HG03354 (cell line): Measurements from ENCODE around the gene GFRA3.
"Not testable (repeated sequence)": the region's sequence is repeated elsewhere in the genome, so short reads cannot be mapped to it uniquely, and the experiment has no call there.

Source experiments
- ATAC-seq: cut with Tn5 transposase; IDR thresholded peaks from one replicate; pipeline ENCODE4 v1.9.1; 2021; ENCODE audit warnings: mild to moderate bottlenecking; ENCODE audit not compliant: unreplicated experiment, poor library complexity, severe bottlenecking

GFRA3 gene

DNA sequence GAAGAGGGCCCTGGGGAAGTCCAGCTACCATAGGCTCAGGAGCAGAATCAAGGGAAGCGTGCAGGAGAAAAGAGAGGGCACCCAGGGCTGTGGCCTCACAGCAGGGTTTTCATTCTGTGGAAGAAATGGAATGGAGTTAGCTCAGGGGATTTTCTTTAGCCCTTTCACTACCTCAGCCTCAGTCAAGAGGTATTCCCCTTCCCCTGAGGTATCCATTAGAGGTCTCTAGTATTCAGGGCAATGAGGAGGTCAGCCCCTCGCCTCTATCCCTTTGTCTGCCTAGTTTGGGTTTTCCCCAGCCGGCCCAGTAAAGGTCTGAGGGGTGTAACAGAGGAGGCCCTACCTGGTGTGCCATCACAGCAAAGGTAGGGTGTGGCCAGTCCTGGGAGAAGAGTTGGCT is 21.5 kb downstream of the GFRA3 start:
- ATAC-seq = no peak

DNA sequence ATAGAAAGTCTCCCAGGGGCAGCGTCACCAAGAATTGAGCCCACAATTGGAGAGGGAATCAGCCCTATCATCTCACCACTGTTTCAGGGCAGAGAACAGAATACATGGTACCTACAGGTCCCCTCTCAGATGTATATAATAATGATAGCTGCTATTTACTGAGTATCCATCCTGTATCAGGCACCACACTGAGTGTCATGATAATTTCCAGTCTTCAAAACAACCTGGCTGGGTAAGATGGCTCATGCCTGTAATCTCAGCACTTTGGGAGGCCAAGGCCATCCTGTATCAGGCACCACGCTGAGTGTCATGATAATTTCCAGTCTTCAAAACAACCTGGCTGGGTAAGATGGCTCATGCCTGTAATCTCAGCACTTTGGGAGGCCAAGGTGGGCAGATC is 26.6 kb downstream of the GFRA3 start:
- not testable (repeated sequence) for ATAC-seq

- ATAC-seq = no peak
Observed at GRCh38 chr5:138246822-138247221, 27.6 kb downstream of the GFRA3 start.

GRCh38 chr5:138246334-138246733 is 28.1 kb downstream of the GFRA3 start:
- no peak for ATAC-seq

DNA sequence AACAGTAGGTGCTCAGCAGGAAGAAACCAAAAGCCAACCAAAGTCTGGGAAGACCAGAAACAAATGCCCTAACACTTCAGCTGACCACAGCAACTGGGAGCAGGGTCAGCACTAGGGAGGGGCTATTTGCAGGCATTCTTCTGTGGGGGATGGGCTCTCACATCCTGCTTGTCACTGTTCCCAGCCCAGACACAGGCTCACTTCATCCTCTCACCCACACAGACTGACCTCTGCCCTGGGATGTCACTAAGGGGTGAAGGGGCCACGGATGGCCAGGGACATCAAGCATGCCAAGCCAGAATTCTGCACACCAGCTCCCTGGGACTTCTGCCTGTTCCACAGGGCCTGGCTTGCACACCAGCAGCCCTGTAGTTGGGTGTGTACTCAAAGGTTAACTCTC is 28.7 kb downstream of the GFRA3 start:
- no peak for ATAC-seq

DNA sequence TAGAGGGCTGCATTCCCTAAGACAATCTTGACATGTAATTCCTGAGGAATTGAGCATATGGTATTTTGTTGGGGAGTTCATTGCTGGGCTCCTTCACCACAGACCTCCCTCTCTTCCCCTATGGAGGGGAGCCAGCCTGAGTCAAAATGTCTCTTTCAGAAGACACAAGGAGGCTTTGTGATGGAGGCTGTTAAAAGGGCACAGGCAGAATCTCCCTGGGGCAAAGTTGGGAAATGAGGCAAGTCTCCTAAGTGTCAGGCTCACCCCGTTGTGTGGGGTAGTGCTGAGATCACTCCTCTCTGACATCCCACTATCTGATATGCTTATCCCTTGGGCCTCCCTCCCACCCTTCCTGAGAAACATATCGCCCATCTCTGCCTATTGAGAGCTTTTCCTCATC is 30.6 kb downstream of the GFRA3 start:
- no peak for ATAC-seq

DNA sequence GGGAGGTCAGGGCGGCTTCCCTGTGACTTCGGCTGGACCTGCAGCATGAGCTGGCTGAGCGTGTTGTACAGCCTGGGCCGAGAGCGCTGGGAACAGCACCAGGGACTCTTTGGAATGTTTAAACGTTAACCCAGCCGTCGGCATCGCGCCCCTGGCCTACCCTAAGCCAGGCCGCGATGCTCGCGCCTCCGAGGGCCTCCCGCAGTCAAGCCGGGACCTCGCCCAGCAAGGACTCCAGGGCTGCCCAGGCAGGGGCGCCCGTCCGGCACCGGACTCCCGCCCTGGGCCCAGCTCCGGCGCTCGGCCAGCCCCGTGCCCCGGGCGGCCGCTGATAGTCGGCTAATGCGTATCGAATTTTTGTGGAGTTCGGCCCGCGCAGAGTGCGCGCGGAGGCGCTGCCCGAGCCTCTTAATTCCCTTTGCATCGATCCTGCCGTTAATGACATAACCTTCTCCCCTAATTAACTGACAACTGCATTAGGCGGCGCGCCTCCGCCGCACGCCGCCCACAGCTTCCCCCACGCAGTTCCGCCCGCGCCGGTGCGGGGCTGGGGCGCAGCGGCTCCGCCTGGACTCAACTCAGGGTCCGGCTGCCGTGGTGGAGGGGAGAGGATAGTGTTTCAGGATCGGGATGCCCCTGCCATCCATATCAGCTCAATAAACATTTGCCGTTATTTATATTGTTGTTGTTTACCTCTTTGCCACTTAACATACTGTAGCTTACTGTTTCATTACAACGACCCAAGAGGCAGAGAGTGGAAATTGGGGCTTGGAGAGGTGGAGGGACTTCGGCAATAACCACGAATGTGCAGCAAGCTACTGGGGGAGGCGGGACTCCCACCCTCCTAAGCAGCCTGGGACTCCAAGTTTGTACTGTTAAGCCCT is 32.5 kb downstream of the GFRA3 start:
- no peak for ATAC-seq

DNA sequence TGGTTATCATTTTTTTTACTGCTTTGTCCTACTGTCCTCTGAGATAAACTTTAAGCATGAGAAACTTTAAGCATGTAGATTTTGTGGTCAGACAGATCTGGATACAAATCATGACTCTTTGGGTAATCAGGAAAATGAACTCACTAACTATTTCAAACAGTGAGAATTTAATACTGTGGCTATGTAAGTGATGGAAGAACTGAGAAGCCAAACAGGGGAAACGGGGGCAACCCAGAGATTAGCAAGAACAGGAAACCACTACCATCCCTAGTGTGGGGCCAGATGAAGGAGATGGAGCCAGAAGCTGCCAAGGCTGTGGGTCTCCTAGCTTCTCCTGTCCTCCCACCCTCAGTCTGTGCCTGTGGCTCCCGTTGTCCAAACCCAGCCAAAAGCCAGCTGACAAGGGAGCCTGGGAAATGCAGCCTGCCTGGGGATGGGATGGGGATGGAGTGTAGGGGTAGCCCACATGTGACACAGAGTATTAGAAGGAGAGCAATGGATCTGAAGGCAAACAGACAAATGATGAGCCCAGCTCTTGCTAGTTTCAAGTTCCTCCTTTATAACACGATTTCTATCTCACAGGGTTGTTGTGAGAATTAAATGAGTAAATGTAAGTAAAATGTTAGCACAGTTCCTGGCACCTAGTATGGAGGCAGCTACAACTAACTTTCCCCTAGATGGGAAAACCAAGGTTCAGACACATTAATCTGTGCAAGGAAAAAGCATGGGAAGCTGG is 33.6 kb downstream of the GFRA3 start:
- ATAC-seq = no peak

DNA sequence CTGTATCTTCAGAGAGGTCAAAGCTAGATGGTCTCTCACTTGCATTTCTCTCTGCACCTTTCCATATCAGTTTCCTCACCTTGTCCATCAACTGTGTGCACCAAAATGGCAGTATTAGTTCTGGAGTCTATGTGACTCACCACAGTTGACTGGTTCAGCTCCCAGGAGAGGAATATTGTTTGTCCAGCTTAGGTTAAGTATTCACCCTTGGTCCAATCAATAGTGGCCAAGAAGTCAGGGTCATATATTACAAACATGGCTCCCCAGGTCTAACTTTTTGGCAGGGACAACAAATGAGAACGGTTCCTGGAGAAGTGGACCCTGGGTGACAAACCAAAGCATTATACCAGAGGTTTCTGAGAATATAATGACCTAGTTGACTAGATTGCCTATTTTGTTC is 36.4 kb downstream of the GFRA3 start:
- ATAC-seq = no peak

- no peak for ATAC-seq
Observed at GRCh38 chr5:138234651-138235050, 39.8 kb downstream of the GFRA3 start.

DNA sequence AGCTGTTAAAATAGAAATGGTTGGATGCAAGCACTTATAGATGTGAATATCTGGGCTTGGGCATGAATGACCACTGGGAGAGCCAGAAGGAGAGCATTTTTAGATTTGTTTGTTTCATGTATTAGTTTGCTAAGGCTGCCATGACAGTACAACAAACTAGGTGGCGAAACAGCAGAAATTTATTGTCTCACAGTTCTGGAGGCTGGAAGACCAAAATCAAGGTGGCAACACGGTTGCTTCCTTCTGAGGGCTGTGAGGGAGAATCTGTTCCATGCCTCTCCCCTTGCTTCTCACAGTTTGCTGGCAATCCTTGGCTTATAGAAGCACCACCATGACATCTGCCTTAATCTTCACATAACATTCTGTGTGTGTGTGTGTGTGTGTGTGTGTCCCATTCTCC is 41.1 kb downstream of the GFRA3 start:
- ATAC-seq = no peak

GRCh38 chr5:138230981-138231589 is 43.3 kb downstream of the GFRA3 start:
- ATAC-seq = no peak

- no peak for ATAC-seq
Observed at GRCh38 chr5:138230261-138230660, 44.2 kb downstream of the GFRA3 start.

- no peak for ATAC-seq
Observed at GRCh38 chr5:138229387-138229786, 45.0 kb downstream of the GFRA3 start.

DNA sequence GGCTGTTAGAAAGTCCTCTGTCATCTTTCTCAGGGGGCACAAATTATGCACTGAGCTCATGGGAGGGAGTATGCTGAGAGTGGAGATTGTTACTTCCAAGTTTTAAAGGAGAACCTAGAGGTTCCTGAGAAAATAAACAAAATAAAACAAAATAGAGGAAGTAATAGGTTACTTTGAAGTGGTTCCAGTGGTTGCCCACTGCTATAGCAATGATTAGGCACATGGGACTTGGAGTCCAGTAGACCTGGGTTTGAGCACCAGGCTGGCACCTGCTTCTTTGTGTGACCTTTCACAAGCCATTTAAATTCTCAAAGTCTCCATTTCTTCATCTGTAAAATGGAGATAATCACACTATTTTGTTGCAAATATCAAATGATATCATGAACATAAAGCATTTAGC is 47.5 kb downstream of the GFRA3 start:
- no peak for ATAC-seq

GRCh38 chr5:138224712-138225111 is 49.7 kb downstream of the GFRA3 start:
- no peak for ATAC-seq

DNA sequence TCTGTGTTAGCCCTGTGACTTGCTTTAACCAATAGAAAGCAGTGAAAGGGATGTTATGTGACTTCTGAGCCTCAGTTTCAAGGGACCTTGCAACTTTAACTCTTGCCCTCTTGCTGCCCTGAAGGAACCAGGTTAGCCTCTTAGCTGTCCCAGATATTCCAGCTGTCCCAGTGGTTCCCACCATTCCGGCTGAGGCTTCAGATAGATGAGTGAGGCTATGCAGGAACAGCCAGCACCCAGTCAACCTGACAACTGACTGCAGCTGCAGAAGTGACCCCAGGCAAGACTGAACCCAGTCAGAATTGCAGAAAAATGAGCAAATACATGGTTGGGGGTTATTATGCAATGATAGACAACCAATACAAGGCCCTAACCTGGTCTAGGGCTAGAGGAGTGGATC is 50.9 kb downstream of the GFRA3 start:
- ATAC-seq = no peak

DNA sequence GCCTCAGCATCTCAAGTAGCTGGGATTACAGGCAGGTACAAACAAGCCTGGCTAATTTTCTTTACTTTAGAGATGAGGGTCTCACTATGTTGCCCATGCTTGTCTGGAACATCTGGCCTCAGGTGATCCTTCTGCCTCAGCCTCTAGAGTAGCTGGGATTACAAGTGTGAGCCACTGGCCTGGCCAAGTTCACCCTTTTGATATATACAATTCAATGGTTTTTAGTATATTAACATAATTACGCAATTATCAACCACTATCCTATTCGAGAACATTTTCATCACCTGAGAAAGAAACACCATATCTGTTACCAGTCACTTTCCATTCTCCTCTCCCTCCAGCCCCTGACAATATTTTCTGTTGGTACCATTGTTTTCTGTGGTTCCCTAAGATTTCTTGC is 57.6 kb downstream of the GFRA3 start:
- ATAC-seq = no peak

DNA sequence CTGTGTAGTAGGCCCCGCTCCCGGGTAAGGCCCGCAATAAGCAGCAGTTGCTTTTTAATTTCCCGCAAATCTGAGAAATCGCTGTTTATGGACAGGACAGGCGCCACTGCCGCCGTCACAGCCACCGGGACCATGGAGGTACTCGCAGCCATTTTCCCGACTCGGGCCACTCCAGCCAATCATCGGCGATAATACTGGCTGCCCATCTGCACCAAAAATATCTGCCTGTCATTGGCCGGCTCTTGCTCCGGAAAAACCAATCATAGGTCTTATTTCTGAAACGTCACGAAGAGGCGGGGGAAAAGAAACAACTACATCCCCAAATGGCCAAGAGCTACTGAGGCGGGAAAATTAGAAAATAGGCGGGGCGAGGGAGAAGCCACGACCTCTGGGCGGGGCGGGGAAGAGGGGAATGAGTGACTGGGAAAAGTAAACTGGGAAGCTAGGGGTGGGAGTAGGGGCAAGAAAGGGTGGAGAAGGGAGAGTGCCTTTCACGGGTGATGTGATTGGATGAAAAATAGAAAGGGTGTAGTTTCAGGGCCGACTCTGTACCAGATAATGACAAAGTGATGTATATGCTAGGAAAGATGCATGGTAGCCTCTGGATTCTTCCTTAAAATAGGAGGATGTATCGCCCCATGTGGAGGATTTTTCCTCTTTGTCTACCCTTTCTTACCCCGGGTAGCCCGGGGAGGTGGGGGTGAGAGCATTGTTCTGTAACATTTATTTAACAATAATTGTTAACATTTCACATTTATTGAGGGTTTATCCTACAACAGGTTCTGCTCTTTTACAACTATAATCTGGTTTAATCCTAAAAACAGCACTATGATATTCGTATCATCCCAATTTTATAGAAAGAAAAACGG is 61.0 kb downstream of the GFRA3 start, which contains the start of gene CDC23:
CDC23 (minus strand) TSS at position 163 of the 869 bp plus-strand sequence; CDS start at position 152, 11 bp downstream.
- ATAC-seq = peak; percentile 98

- peak; percentile 23 for ATAC-seq
Observed at GRCh38 chr5:138212828-138213160, 61.6 kb downstream of the GFRA3 start.
